ENCODE measurements around the gene COX7A2.

Gene COX7A2

GRCh38 chr6:75236630-75237029 lies 7.0 kb downstream of the COX7A2 start:
- H3K36me3 ChIP-seq (replicated peaks; ENCODE audit: insufficient read depth, low read length), result no peaks in the 10 kb centered on the region; the same call in none of the 2 replicates
- no peak for DNase-seq
- no peaks in the 10 kb centered on the region for H3K9me3 ChIP-seq (replicated peaks; ENCODE audit: insufficient read depth, low read length)
- no peaks in the 10 kb centered on the region for H3K9me2 ChIP-seq (replicated peaks; ENCODE audit: insufficient read depth, low read length)
- H3F3A ChIP-seq (ENCODE audit: insufficient read depth, low read length), result peaks cover 4% of the 10 kb centered on the region
- no peak overlapping the region for H2AFZ ChIP-seq (ENCODE audit: low read length)
- H3K4me2 ChIP-seq (ENCODE audit: low read depth, low read length), result no peak overlapping the region
- no peak overlapping the region for H3K27ac ChIP-seq (ENCODE audit: low read length)
- no peaks in the 10 kb centered on the region for H3K4me1 ChIP-seq (ENCODE audit: low read length)
- H3K4me3 ChIP-seq (ENCODE audit: low read length), result no peak overlapping the region
- H3K9ac ChIP-seq (ENCODE audit: low read length), result no peak overlapping the region
- no peaks in the 10 kb centered on the region for H4K20me1 ChIP-seq (ENCODE audit: insufficient read depth, low read length)
- no peaks in the 10 kb centered on the region for H3K27me3 ChIP-seq (replicated peaks; ENCODE audit: insufficient read depth, low read length)
- TF ChIP-seq EZH2phosphoT487 (IDR thresholded peaks at IDR 0.05; ENCODE audit: low read length) (no peak), EZH2 (optimal IDR thresholded peaks at IDR 0.05; ENCODE audit: low read depth, low read length) (no peak), CTCF (IDR thresholded peaks at IDR 0.05; ENCODE audit: low read length) (no peak)
- H3K79me2 ChIP-seq (ENCODE audit: low read length), result peaks cover 23% of the 10 kb centered on the region

GRCh38 chr6:75235271-75235670 lies 8.3 kb downstream of the COX7A2 start:
- H3K79me2 ChIP-seq (ENCODE audit: low read length), result peaks cover 10% of the 10 kb centered on the region
- no peak for DNase-seq
- TF ChIP-seq EZH2phosphoT487 (IDR thresholded peaks at IDR 0.05; ENCODE audit: low read length), result no peak
- no peak for TF ChIP-seq EZH2 (optimal IDR thresholded peaks at IDR 0.05; ENCODE audit: low read depth, low read length)
- TF ChIP-seq CTCF (IDR thresholded peaks at IDR 0.05; ENCODE audit: low read length), result no peak
- H3K9me2 ChIP-seq (replicated peaks; ENCODE audit: insufficient read depth, low read length), result no peaks in the 10 kb centered on the region
- no peaks in the 10 kb centered on the region; the same call in none of the 2 replicates for H3K36me3 ChIP-seq (replicated peaks; ENCODE audit: insufficient read depth, low read length)
- no peaks in the 10 kb centered on the region for H3K27me3 ChIP-seq (replicated peaks; ENCODE audit: insufficient read depth, low read length)
- no peaks in the 10 kb centered on the region for H4K20me1 ChIP-seq (ENCODE audit: insufficient read depth, low read length)
- H3K9ac ChIP-seq (ENCODE audit: low read length), result no peak overlapping the region
- no peak overlapping the region for H3K4me3 ChIP-seq (ENCODE audit: low read length)
- no peak overlapping the region for H3K4me2 ChIP-seq (ENCODE audit: low read depth, low read length)
- peaks cover 4% of the 10 kb centered on the region for H3F3A ChIP-seq (ENCODE audit: insufficient read depth, low read length)
- H2AFZ ChIP-seq (ENCODE audit: low read length), result no peak overlapping the region
- H3K4me1 ChIP-seq (ENCODE audit: low read length), result no peaks in the 10 kb centered on the region
- H3K27ac ChIP-seq (ENCODE audit: low read length), result no peak overlapping the region
- H3K9me3 ChIP-seq (replicated peaks; ENCODE audit: insufficient read depth, low read length), result no peaks in the 10 kb centered on the region

GRCh38 chr6:75234126-75234865 lies 9.3 kb downstream of the COX7A2 start:
- Histone ChIP-seq H3K9me2 (replicated peaks; ENCODE audit: insufficient read depth, low read length) (no peaks in the 10 kb centered on the region), H3K4me1 (ENCODE audit: low read length) (no peaks in the 10 kb centered on the region), H3K27me3 (replicated peaks; ENCODE audit: insufficient read depth, low read length) (no peaks in the 10 kb centered on the region), H3K79me2 (ENCODE audit: low read length) (peaks cover 2% of the 10 kb centered on the region), H3K4me3 (ENCODE audit: low read length) (no peak overlapping the region), H3K9me3 (replicated peaks; ENCODE audit: insufficient read depth, low read length) (no peaks in the 10 kb centered on the region), H3K36me3 (replicated peaks; ENCODE audit: insufficient read depth, low read length) (no peaks in the 10 kb centered on the region; the same call in none of the 2 replicates), H2AFZ (ENCODE audit: low read length) (no peak overlapping the region), H4K20me1 (ENCODE audit: insufficient read depth, low read length) (no peaks in the 10 kb centered on the region), H3K27ac (ENCODE audit: low read length) (no peak overlapping the region), H3F3A (ENCODE audit: insufficient read depth, low read length) (peaks cover 4% of the 10 kb centered on the region), H3K4me2 (ENCODE audit: low read depth, low read length) (no peak overlapping the region), H3K9ac (ENCODE audit: low read length) (no peak overlapping the region)
- no peak for DNase-seq
- TF ChIP-seq CTCF (IDR thresholded peaks at IDR 0.05; ENCODE audit: low read length), result no peak
- TF ChIP-seq EZH2 (optimal IDR thresholded peaks at IDR 0.05; ENCODE audit: low read depth, low read length), result no peak
- no peak for TF ChIP-seq EZH2phosphoT487 (IDR thresholded peaks at IDR 0.05; ENCODE audit: low read length)
